A549 treated with DMSO at 1 μM for 4 hours (cell line): ENCODE measurements around the gene IL12RB2. TPM values are rescaled to one million over a fixed set of nuclear protein-coding genes. Genes with fewer than 3 reads are reported as not detected.

Source experiments
- total RNA-seq: library from RNA; stranded (reverse); fragments of 200-300 nt; extraction: Qiagen RNA extraction; gene quantifications from 5 replicates; pipeline ENCODE4 v1.2.3, GENCODE V29; 2022; ENCODE audit warnings: low read depth

Gene IL12RB2
- total RNA-seq: 0.02 to 0.06 TPM in 2 of 5 replicates, not detected in the others

DNA sequence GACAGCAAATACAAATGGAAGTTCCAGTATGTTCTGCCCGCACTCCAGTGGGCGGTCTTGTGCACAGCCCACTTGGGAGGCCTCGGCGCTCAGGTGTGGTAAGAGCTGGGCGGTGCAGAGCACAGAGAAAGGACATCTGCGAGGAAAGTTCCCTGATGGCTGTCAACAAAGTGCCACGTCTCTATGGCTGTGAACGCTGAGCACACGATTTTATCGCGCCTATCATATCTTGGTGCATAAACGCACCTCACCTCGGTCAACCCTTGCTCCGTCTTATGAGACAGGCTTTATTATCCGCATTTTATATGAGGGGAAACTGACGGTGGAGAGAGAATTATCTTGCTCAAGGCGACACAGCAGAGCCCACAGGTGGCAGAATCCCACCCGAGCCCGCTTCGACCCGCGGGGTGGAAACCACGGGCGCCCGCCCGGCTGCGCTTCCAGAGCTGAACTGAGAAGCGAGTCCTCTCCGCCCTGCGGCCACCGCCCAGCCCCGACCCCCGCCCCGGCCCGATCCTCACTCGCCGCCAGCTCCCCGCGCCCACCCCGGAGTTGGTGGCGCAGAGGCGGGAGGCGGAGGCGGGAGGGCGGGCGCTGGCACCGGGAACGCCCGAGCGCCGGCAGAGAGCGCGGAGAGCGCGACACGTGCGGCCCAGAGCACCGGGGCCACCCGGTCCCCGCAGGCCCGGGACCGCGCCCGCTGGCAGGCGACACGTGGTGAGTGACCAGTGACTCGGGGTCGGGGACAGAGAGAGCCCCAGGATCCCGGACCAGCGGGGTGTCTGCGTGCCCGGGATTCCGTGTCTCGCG lies at the start of gene IL12RB2:
Gene IL12RB2, plus strand, starts transcription at position 623 of the 810 bp plus-strand sequence. CDS start 12,496 bp downstream, outside the sequence.

GRCh38 chr1:67430358-67431155 lies 122.9 kb downstream of the IL12RB2 start, which contains the start of gene SERBP1:
TSS of gene SERBP1 (minus strand) at chr1:67430402. CDS start at chr1:67430300, 102 bp downstream.

Other genes with a start within 250 kb of the IL12RB2 start
- not detected in 5 replicates for gene C1orf141, start 172.9 kb upstream of the IL12RB2 start, total RNA-seq
- gene IL23R, start 141.4 kb upstream of the IL12RB2 start, total RNA-seq: not detected in 5 replicates
- gene SERBP1, start 122.5 kb downstream of the IL12RB2 start, total RNA-seq: 201 to 233 TPM (median 225 TPM) in 5 replicates